Stimulated activated CD4-positive, alpha-beta T cell treated with anti-CD3 and anti-CD28 coated beads, Interleukin-15, amount 100 ng/mL, for 24 hours (primary cell): ENCODE results near the gene CRYL1.

Experiments
- DNase-seq: peaks from one replicate; pipeline ENCODE4 v3.0.0-alpha.2; 2020

CRYL1 gene

DNA sequence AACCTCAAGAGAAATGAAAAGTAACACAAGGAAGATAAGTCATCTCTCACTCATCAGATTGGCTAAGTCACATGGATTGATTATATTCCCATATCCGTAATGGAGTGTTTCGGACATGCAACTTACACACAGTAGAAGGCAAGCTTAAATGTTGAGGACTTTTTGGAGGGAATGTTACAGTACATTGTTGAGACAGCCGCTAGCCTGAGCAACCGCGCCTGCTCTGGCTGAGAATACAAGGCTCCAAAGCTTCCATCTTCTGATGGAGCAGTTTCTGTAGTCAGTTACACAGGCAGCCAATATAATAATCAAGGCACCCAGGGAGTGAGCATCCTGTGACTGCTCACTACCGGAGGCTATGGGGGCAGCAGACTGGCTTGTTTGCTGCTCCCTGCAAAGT lies 1.0 kb upstream of the CRYL1 start:
- DNase-seq = no peak

DNA sequence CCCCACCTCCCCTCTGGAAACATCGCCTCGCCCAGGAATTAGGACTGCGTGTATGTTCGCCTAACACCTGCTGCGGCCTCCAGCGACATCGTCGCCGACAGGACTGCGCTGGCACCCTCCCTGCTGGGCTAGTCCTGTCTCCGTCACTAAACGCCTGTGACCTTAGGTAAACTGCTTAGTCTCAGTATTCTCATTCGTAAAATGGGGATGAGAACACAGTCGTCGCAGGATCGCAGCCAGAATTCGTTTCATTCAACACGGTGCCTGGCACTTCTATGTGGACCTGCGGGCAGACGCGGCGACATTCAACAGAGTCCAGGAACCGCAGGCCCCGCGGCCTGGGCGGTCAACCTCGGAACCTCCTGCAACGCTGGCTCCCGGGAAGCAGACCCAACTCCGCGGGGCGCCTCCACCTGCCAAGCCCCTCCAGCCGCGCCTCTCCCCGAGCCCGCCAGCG lies 485 bp downstream of the CRYL1 start:
- peak; percentile 49 for DNase-seq

DNA sequence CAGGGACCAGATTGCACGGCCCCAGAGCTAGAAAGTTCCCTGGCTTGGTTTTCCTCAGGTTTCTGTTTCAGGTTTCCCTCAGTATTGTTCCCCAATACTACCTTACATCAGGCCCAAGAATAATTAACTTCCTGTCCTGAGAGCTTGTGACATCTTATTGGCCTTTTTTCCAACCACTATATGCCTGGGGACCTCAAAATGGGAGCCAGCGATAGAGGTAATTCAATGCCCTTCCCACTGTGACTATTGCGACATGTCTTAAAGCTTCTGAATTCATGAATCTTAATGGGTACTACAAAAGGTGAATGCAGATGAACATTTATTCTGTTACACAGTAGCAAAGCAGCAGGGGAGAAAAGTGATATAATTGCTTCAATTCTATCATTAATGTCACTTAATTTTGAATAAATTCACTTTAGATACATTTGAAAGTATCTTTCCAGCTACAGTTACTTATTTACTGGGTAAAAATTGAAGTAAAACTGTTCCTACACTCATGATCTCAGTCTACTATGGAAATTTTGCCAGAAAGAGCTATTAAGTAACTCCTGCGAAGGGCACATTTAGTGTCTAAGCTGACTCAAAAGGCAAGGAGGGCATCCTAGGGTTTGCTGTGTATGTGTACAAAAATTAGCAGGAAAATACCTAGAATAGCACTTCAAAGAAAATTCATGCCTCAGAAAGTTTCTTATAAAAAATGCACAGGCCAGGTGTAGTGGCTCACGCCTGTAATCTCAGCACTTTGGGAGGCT lies 4.1 kb downstream of the CRYL1 start:
- no peak for DNase-seq

DNA sequence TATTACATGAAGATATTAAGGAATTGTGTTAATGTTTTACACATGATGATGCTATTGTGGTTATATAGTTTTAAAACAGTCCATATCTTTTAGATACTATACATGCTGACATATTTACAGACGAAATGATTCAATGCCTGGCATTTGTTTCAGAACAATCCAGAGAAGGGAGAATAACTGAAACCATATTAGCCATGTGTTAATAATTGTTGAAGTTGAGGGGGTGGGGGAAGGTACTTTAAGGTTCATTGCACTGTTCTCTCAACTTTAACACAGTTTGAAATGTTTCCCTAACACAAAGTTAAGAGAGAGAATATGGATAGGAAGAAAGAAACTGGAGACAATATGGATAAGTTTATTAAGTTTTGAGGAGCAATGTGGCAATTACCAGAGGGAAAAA lies 5.8 kb downstream of the CRYL1 start:
- no peak for DNase-seq

DNA sequence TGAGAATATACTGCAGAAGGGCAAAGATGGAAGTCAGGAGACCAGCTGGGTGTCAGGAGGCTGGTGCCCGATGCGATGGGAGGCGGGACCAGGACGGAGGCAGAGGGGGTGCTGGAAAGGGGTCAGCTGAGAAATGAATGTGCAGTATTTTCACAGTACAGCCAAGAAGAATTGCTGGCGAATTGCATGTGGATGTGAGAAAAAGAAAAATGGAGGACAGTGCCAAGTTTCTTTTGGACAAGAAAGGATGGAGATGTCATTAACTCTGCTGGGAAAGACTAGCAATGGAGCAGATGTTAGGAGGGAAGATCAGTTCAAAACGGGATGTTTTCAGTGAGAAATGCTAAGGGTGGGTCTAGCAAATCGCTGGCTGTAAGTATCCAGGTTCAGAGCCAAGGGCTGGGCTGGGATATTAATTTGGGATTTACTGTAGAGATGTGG lies 7.0 kb downstream of the CRYL1 start:
- DNase-seq = no peak

DNA sequence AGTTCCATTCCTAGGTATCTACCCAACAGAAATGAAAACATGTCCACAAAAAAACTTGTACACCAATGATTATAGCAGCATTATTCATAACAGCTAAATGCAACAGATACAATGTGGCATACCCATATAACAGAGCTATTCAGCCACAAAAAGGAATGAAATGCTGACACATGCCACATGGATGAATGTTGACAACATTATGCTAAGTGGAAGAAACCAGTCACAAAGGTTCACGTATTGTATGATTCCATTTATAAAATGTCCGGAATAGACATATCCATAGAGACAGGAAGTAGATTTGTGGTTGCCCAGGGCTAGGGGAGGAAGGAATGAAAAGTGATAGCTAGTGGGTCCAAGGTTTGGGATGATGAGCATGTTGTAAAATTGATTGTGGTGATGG lies 10.8 kb downstream of the CRYL1 start:
- DNase-seq = no peak

DNA sequence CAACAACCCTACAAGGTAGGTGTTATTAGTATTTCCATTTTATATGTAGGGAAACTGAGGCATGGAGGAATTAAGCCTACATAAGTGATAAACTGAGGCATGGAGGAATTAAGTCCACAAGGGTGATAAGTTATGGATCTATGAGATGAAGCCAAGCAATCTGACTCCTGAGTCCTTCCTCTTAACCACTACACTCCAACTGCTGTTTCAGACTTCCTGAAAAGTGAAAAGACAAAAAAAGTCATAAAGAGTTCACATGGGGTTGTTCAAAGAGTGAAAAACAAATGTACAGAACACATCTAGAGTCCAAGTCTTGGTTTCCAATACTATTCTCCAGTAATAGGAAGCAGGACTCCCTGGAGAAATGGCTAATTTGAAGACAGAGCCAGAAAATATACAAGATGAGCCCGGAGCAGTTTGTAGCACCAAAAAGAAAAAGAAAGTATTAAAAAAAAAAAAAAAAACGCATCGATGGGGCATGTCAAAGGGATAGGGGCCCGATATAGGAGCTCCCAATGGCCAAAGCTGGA lies 12.1 kb downstream of the CRYL1 start:
- DNase-seq = no peak

DNA sequence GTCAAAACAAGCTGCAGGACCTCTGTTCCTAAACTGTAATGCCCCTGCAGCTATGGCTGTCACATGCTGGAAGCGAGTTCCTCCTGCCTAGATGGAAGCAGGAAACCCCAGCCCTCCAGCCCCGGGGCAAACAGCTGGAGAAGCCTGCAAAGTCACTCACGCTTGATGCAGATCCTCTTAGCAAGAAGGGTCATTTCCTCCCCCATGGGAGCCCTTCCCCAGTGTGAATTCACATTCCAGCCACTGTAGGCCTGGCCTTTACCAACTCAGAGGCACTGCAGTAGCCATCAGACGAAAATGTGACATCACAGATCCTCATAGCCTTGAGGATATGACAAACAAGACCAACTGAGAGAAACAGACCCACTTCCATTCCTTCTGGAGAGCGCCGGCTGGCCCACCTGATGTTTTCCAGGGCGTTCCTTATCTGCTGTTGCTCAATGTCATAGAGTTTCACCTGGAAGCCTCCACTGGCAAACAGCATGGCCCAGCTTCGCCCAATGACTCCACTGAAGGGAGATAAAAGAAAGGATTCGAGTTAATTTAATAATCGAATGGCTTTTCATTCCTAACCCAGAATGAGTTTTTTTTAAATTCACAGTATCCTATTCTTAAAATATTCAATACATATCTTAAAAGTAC lies 13.5 kb downstream of the CRYL1 start:
- no peak for DNase-seq

DNA sequence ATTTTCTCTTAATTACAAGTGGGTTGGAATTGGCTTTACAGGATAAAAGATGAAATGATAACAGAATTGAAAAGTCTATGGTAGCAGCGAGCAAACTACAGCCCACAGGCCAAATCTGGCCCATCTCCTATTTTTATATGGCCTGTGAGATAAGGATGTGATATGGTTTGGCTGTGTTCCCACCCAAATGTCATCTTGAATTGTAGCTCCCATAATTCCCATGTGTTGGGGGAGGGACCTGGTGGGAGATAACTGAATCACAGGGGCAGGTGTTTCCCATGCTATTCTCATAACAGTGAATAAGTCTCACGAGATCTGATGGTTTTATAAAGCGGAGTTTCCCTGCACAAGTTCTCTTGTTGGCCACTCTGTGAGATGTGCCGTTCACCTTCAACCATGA lies 19.0 kb downstream of the CRYL1 start:
- no peak for DNase-seq

DNA sequence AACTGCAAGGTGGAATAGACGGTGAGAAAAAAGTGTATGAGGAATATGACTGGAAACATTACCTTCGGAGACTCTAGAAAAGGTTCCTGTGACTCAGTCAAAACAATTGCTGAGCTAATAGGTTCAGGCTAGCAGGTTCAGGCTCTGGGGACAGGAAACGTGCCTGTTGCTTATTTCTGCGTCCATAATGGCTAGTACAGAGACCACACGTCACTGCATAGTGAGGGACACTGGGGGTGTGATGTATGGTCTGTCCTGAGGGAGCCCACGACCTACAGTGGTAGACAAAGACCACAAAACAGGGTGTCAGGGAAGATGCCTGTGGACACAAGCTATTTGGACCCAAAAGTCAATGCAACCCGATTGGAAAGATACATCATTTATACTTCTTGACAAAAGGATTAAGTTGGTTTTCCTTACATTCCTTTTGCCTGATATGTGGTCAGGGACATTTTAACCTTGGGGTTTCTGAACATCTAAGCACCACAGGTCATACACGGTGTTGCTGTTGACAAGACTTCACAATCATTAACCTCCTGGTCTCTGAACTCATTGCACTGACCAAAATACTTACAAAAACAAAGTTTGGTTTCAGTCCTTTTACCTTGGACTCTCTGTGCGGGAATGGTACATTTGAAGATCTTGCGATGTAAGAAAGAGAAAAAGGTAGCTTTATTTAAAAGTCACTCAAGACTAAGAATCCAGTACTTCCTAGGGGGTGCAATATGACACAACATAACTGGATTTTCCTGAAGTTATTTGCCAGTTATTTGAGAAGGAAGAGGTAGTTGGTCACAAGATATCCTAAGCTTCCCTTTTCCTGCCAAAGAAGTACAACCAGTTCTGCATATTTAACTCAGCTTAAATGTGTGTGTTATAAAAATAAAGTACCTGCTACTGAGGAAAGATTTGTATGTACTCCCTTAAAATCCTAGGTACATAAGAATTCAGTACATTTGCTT lies 20.0 kb downstream of the CRYL1 start:
- no peak for DNase-seq

DNA sequence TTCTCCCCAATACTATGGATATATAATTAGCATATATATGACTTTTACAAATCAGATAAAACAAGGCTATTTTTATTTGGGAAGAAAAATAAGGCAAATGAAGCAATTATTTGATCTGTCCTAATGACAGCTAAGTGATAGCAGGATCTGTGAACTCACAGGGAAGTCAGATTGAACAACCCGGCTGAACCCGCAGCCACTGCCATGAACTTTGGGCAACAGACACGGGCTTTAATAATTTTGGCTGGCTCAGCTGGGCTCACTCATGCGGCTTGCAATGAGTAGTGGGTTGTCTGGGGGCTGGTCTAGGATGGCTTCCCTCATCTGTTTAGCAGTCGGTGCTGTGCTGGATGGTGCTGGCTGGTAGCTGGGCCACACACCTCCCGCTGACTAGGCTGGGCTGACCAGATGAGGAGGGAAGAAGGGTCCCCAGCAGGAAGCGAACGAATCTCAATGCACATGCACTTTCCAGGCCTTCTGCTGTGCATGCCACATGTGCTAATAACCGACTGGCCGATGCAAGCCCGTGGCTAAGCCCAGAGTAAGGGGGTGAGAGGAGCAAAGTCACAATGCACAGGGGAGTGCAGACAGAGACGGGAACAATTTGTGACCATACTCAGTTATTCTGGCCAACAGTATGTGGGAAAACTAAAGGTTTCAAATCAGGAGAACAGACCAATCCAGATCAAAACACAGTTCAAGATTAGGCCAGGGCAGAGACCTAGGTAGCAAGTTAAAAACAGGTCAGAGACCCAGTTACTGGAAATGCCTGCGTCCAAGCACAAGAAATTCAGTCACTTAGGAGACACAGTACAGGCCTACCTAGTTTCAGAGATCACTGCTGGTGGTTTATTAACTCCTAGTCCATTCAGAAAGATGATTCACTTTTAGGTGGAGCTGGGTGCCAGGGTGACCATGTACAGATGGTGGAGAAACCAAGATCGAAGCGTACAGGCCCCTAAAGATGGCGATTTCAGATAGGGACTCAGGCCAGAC lies 22.3 kb downstream of the CRYL1 start:
- DNase-seq = no peak

DNA sequence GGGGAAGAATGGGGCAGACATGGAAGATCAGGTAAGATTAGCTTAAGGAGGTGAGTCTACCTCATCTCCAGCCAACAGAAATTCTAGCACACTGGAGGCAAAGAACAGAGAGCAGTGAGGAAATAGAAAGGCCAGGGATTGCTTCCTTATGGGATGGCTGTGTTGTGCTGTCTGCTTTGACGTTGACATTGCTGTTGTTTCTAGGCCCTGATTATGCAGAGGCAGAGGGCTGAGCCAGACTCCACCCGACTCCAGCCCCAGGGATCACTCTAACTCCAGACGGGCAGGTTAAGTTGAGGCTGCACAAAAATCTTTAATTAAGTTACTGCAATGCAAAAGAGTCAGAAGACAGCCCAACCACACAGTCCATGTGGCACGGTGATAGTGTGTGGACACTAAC lies 24.1 kb downstream of the CRYL1 start:
- no peak for DNase-seq

DNA sequence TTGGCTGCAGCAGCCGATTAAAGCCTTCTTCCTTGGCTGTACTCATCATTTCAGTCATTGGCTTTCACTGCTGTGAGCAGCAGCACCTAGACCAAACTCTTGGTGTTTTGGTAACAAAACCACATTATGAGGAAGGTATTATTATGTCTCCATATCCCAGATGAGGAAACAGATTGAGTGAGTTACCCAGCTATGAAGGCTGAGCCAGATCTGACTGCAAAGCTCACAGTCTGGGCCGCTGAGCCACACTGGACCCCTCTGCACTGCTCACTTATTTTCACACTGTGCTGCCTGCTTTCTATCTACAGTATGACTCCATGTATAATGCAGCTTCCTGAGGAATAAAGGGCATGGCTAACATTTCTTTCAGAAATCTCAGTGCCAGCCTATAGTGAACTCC lies 24.5 kb downstream of the CRYL1 start:
- DNase-seq = no peak

DNA sequence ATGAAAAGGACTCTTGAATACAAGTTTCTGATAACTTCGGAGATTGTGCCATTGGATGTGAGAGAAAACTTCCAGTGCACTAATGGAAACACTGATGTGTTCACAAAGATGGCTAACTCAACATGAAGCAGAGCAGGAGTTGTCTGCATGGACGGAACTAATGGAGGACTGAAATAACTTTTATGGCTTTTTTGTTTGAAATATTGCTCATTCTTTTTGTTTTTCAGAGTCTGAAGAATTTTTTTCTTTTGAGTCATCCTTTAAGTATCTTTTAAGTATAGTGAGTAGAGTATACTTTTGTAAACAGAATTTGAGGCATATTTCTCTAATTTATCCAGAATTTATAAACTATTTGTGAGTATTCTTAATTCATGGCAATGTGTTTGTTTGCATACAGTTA lies 25.7 kb downstream of the CRYL1 start:
- no peak for DNase-seq

DNA sequence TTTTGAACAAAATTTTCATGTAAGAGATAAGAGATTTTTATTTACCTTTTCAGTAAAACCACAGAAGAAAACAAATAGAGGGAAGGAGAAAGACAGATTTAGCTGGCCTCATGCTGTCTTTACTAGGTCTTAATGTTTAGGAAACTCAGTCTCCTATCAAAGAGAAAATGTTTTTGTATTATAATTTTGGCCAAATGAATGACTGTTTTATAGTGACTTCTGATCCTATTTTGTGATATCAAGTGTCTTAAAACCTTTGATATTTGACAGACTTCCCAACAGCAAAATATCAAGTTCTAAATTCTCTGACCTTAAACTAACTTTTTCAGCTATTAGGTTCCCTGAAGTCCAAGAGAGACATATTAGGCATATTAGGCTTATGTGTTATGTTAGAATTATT lies 27.0 kb downstream of the CRYL1 start:
- no peak for DNase-seq

DNA sequence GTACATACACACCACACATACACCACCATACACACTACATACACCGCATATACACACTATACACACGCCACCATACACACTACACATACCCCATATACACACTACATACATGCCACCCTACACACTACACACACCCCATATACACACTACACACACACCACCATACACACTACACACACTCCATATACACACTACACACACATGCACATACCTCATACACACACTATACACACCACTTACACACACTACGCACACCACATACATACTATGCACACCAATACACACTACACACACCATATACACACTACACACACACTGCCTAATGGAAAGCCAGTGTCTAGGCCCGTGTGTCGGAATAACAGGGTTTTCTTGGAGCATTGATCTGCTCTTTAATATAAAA lies 27.5 kb downstream of the CRYL1 start:
- no peak for DNase-seq

DNA sequence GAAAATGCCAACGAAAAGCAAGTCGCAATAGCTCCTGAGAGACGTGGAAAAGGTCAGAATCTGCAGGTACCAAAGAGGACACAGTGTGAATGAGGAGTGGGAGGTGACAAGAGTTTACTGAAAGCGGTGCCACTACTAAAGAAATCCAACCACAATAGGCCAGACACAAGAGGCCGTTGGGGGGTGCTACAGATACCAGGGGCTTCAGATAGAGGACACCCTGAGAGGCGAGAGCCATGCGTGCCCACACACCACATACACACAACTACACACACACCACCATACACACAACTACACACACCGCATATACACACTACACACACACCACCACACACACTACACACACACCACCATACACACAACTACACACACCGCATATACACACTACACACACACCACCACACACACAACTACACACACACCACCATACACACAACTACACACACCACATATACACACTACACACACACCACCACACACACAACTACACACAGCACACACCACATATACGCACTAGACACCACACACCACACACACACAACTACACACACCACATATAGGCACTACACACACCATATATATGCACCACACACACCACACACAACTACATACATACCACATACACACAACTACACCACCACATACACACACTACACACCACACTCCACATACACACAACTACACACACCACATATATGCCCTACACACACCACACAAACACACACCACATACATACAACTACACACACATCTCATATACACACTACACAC lies 28.5 kb downstream of the CRYL1 start:
- no peak for DNase-seq

DNA sequence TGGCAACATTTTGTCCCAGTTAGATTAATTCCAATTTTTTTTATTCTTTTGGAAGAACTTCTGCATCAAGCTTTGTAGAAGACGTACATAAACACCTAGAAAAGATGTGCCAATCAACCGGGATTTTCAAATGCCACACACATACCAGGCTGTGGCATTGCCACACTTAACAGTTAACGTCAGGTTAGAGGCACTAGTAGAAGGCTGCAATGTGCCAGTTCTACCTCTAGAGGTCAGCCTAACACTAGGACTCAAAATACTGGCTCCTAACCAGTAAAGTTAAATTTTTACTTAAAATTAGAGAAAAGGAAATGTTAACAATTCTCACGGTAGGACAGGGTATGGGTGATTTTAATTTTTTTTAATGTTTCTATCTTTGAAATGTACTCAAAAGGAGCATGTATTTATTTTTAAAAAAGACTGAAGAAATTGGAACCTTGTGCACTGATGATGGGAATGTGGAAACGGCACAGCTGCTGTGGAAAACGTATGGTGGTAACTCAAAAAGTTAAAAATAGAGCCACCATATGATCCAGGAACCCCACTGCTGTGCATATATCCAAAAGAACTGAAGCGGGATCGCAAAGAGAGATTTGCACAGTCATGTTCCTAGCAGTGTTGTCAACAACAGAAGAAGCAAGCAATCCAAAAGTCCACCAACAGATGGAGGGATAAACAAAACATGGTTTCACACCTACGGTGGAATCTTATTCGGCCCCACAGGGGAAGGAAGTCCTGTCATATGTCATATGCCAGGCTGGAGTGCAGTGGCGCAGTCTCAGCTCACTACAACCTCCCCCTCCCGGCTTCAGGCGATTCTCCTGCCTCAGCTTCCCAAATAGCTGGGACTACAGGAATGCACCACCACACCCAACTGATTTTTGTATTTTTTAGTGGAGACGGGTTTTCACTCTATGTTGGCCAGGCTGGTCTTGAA lies 30.3 kb downstream of the CRYL1 start:
- peak; percentile 66 for DNase-seq

DNA sequence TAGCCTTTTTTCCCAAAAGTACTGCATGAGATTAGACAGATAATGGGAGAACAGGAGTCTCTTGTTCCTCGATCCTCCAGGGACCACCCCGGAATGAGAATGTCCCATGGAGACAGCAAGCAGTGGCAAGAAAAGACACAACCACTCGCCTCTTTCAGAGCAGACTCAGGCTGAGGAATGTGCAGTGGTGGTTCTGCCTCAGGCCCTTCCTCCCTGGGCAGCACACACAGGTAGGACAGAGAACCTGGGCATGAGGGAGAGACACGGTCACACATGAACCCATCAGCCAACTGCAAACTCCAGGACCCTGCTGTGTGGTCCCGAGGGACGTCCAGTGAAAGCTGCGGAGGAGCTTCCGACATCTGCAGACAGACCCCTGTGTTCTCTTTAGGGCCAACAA lies 31.0 kb downstream of the CRYL1 start:
- no peak for DNase-seq

DNA sequence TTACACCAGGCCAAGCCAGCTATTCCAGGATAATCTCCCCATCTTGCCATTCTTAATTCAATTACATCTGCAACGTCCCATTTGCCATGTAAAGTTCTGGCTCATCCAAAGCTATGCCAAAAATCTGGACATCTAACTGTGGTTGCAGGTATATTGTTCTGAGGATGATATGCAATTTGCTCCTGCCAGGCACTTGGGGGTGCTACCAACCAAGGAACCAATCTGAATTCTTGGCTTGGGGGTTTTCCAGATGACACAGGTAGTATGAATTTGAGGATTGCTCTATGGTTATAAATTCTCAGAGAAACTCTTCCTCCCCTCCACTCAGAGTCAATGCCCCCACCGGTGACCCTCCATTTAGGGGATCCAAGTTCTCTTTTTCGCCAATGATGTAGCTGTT lies 33.0 kb downstream of the CRYL1 start:
- peak; percentile 74 for DNase-seq
